ENCODE data around the gene KCNIP4. TPM values are rescaled to one million over a fixed set of nuclear protein-coding genes. Genes with fewer than 3 reads are reported as not detected.

KCNIP4 gene
- total and polyA plus RNA-seq, 7 donors = 0.03 TPM; not detected in 6

DNA sequence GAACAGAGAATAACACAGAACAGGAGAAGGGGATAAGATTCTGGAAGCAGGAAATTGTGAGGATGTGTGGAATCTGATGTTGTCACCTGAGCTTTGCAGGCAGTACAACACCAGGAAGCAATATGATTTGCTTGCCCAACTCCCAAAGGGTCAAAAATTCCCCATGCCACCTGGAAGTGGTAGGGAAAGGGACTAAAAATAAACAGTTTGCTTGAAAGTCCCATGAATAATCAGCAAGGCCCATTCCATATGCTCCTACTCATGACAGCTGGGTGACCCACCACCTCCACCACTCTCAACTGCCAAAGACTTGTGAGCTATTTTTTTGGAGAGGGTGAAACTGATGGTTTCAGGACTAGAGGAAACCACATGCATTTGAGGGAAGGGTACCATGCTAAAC, 168.4 kb downstream of the KCNIP4 start:
- DNase-seq = no peak
- H3K4me3 ChIP-seq = no peak overlapping the region
- intact Hi-C loops (cut with DNase I) = no loop called here
- no peaks in the 10 kb centered on the region for H3K4me1 ChIP-seq
- no peaks in the 10 kb centered on the region for H3K27me3 ChIP-seq (ENCODE audit: insufficient read depth in 3 of 3, low read length in 2 of 3)
- H3K36me3 ChIP-seq (ENCODE audit: insufficient read depth in 1 of 2, low read depth in 1 of 2) = no peaks in the 10 kb centered on the region
- no peaks in the 10 kb centered on the region for H3K9me3 ChIP-seq
- H3K27ac ChIP-seq = no peak overlapping the region
- TF ChIP-seq, protein P1, sequence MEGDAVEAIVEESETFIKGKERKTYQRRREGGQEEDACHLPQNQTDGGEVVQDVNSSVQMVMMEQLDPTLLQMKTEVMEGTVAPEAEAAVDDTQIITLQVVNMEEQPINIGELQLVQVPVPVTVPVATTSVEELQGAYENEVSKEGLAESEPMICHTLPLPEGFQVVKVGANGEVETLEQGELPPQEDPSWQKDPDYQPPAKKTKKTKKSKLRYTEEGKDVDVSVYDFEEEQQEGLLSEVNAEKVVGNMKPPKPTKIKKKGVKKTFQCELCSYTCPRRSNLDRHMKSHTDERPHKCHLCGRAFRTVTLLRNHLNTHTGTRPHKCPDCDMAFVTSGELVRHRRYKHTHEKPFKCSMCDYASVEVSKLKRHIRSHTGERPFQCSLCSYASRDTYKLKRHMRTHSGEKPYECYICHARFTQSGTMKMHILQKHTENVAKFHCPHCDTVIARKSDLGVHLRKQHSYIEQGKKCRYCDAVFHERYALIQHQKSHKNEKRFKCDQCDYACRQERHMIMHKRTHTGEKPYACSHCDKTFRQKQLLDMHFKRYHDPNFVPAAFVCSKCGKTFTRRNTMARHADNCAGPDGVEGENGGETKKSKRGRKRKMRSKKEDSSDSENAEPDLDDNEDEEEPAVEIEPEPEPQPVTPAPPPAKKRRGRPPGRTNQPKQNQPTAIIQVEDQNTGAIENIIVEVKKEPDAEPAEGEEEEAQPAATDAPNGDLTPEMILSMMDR (IDR thresholded peaks at IDR 0.05) = no peak
- no peak for ATAC-seq

DNA sequence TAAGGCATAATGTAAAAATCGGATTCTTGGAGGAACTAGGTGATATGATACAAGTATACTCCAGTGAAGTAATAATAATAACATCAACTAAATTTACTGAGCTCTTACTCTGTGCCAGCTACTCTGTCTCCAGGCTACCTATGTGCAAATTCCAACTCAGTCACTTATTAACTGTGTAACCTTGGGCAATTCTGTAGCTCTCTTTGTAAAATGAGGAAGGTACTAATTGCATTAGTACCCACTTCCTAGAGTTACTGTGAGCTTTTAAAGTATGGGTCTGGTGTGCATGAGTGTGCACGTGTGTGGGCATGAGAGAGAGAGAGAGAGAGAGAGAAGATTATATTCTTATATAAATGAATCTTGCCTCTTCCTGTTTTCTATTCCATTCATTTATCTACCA, 169.9 kb downstream of the KCNIP4 start:
- no peak for ATAC-seq
- TF ChIP-seq, protein P1 (IDR thresholded peaks at IDR 0.05) = no peak
- DNase-seq = no peak
- Histone ChIP-seq H3K36me3 (ENCODE audit: insufficient read depth in 1 of 2, low read depth in 1 of 2) (no peaks in the 10 kb centered on the region), H3K27ac (no peak overlapping the region), H3K4me1 (no peaks in the 10 kb centered on the region), H3K4me3 (no peak overlapping the region), H3K27me3 (ENCODE audit: insufficient read depth in 3 of 3, low read length in 2 of 3) (no peaks in the 10 kb centered on the region), H3K9me3 (no peaks in the 10 kb centered on the region)
- intact Hi-C loops (cut with DNase I) = no loop called here
- 54 to 57% (median 56%) methylated on average over 2 of the region's 2 CpGs for WGBS, 3 donors

DNA sequence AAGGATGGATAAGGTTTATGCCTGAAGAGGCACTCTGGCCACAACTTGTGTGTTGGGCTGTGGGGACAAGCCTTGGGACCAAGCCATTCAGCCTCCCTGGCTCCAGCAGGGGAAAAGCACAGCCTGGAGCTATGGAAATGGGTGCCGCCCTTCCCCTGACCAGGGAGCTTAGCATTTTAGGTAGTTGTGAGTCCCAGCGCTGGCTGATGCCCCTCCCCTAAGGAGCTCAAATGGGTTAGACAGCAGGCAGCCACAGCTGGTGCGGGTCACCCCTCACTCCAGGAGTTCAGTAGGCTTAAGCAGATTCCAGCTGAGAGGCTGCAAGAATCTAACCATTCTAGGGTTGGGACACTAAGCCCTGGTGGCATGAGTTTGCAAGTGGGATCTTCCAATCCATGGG, 172.9 kb downstream of the KCNIP4 start:
- intact Hi-C loops (cut with DNase I) = no loop called here
- WGBS, 3 donors = 63 to 75% (median 70%) methylated on average over 3 of the region's 3 CpGs
- TF ChIP-seq, protein P1 (IDR thresholded peaks at IDR 0.05) = no peak
- no peak for ATAC-seq
- H3K27me3 ChIP-seq (ENCODE audit: insufficient read depth in 3 of 3, low read length in 2 of 3) = no peaks in the 10 kb centered on the region
- DNase-seq = no peak
- peaks cover 7% of the 10 kb centered on the region for H3K9me3 ChIP-seq
- no peaks in the 10 kb centered on the region for H3K4me1 ChIP-seq
- H3K36me3 ChIP-seq (ENCODE audit: insufficient read depth in 1 of 2, low read depth in 1 of 2) = no peaks in the 10 kb centered on the region
- H3K4me3 ChIP-seq = no peak overlapping the region
- no peak overlapping the region for H3K27ac ChIP-seq

DNA sequence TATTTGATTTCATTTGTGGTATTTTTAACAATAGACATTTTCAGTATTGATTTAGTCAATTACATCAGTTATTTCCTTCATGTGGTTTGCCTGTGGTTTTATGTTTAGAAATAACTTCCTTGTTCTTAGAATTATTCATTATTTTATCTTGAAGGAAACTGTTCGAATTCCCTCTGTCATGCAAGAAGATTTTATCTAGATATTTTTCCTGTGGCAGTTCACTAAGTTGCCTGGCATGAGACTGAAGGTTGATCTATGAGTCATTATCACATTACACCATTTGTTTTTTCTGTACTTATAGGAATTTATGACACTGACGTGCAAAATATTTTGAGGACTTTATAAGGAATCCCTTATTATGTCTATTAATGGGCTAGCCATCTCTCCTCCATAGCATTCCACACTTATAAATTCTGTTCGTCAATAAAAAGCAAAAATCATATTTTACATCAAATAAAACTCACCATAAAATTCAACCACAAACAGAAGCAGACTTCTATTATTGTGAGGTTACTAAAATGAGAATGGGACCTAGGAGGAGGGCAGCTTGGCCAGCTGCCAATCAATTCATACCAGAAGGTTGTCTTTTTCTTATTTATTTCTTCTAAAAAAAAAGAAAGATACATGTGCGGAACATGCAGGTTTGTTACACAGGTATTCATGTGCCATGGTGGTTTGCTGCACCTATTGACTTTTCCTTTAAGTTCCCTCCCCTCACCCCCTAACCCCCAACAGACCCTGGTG, 179.0 kb downstream of the KCNIP4 start:
- 59 to 65% (median 59%) methylated on average over 4 of the region's 4 CpGs for WGBS, 3 donors
- DNase-seq (no peak), ATAC-seq (no peak)
- intact Hi-C loops (cut with DNase I) = loop anchor here (5.0 to 10.0 kb wide), 3 partner anchors 255 to 995 kb away; no protein-coding TSS in a partner anchor
- Histone ChIP-seq H3K4me1 (no peaks in the 10 kb centered on the region), H3K27me3 (ENCODE audit: insufficient read depth in 3 of 3, low read length in 2 of 3) (no peaks in the 10 kb centered on the region), H3K36me3 (ENCODE audit: insufficient read depth in 1 of 2, low read depth in 1 of 2) (no peaks in the 10 kb centered on the region), H3K9me3 (peaks cover 7% of the 10 kb centered on the region), H3K27ac (no peak overlapping the region), H3K4me3 (no peak overlapping the region)
- TF ChIP-seq, protein P1 (IDR thresholded peaks at IDR 0.05) = no peak

Data from psoas muscle (tissue), 8 donors.